GM19395 (cell line): ENCODE results near the gene PCNX2.
A peak's percentile ranks its signal among the peaks of the same experiment; 100 is the strongest.

ENCODE experiments used
- ATAC-seq: cut with Tn5 transposase; IDR thresholded peaks from one replicate; pipeline ENCODE4 v1.9.1; 2021; ENCODE audit warnings: mild to moderate bottlenecking, moderate library complexity; ENCODE audit not compliant: unreplicated experiment

PCNX2 gene

GRCh38 chr1:233065685-233066084 is 229.8 kb downstream of the PCNX2 start:
- no peak for ATAC-seq

- no peak for ATAC-seq
Observed at GRCh38 chr1:233064988-233065387, 230.5 kb downstream of the PCNX2 start.

GRCh38 chr1:233063462-233063861 is 232.1 kb downstream of the PCNX2 start:
- no peak for ATAC-seq

- ATAC-seq: no peak
Observed at GRCh38 chr1:233061265-233061664, 234.3 kb downstream of the PCNX2 start.

GRCh38 chr1:233060461-233060994 is 235.0 kb downstream of the PCNX2 start:
- ATAC-seq: no peak

- ATAC-seq: no peak
Observed at GRCh38 chr1:233057836-233058235, 237.7 kb downstream of the PCNX2 start.

GRCh38 chr1:233055879-233056641 is 239.5 kb downstream of the PCNX2 start:
- ATAC-seq: no peak

GRCh38 chr1:233045588-233045987 is 249.9 kb downstream of the PCNX2 start:
- ATAC-seq: no peak

GRCh38 chr1:233042834-233043233 is 252.7 kb downstream of the PCNX2 start:
- peak; percentile 49 for ATAC-seq

- no peak for ATAC-seq
Observed at GRCh38 chr1:233040494-233040893, 255.0 kb downstream of the PCNX2 start.

GRCh38 chr1:233038581-233038980 is 256.9 kb downstream of the PCNX2 start:
- no peak for ATAC-seq

- no peak for ATAC-seq
Observed at GRCh38 chr1:233037843-233038242, 257.7 kb downstream of the PCNX2 start.

GRCh38 chr1:233034836-233035235 is 260.7 kb downstream of the PCNX2 start:
- no peak for ATAC-seq

GRCh38 chr1:233033361-233033760 is 262.2 kb downstream of the PCNX2 start:
- ATAC-seq: no peak

GRCh38 chr1:233032916-233033315 is 262.6 kb downstream of the PCNX2 start:
- no peak for ATAC-seq

- ATAC-seq: no peak
Observed at GRCh38 chr1:233031521-233031920, 264.0 kb downstream of the PCNX2 start.

GRCh38 chr1:233027046-233027445 is 268.5 kb downstream of the PCNX2 start:
- ATAC-seq: no peak

GRCh38 chr1:233025567-233025966 is 270.0 kb downstream of the PCNX2 start:
- ATAC-seq: no peak

- no peak for ATAC-seq
Observed at GRCh38 chr1:233025157-233025556, 270.4 kb downstream of the PCNX2 start.

GRCh38 chr1:233024199-233024598 is 271.3 kb downstream of the PCNX2 start:
- no peak for ATAC-seq

- no peak for ATAC-seq
Observed at GRCh38 chr1:233022246-233022645, 273.3 kb downstream of the PCNX2 start.

- ATAC-seq: no peak
Observed at GRCh38 chr1:233020426-233020825, 275.1 kb downstream of the PCNX2 start.
